Ovary (tissue), 3 donors: ENCODE data around the gene KCNAB3.

Experiments used
- CTCF ChIP-seq, 3 donors: fragments of 450-650 bp in 2 of 3; fragments of 200-600 bp in 1 of 3; IDR thresholded peaks; one replicate each; pipeline versions ENCODE4 v1.5.1 to v1.8.0; 2016 to 2022; ENCODE audit warnings: antibody characterized with exemption in 3 of 3, mild to moderate bottlenecking in 1 of 3
- EP300 ChIP-seq: sonication (generic); formaldehyde crosslinking; IDR thresholded peaks from one replicate; pipeline ENCODE4 v1.6.1; 2017; ENCODE audit warnings: antibody characterized with exemption
- POLR2A ChIP-seq: fragments of 450-650 bp; IDR thresholded peaks from one replicate; pipeline ENCODE4 v1.6.1; 2017; ENCODE audit warnings: antibody characterized with exemption, mild to moderate bottlenecking, moderate library complexity
- donor health status: DM: no; HTN: no; CAD: no.

DNA sequence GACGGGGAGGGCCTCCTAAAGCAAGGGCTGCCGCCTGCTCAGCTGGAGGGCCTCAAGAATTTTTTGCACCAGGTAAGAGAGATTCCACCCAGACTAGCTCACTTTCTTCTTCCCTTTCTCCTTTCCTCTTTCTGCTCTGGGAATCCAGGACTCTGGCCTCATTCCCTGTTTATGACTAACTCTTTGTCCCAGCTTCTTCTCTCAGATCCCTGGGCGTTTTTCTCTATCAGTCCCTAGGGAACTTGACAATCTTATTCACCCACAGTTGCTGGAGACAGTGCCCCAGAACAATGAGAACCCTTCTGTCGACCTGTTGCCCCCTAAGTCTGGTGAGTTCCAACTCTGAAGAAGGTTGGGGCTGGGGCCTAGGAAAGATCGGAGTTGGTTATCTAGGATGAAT lies 18.0 kb upstream of the KCNAB3 start:
- TF ChIP-seq CTCF (IDR thresholded peaks at IDR 0.05) = no peak
- no peak for TF ChIP-seq POLR2A
- TF ChIP-seq EP300 = no peak
